ENCODE results near the gene ANLN. TPM values are rescaled to one million over a fixed set of nuclear protein-coding genes. Genes with fewer than 3 reads are reported as not detected.

Gene ANLN
- total RNA-seq, 1 experiment from 2014 or later = 81.1 TPM

DNA sequence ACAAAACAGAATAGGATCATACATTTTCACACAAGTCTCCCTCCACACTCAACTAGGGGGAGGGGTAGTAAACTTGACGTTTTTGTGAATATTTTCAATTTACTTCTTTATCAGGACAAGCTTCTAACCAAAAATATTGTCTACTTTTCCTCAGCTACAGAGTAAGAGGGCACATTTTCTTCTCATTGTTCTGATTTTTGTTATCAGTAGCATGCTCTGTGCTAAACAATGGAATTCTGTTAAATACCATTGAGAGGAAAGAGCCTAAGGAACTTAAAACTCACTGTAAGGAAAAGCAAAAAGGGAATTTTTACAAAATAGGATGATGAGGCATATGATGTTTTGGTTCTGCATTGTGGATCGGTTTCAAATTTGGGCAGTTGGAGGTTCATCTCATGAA, 41.2 kb downstream of the ANLN start (continued):
- no peak for TF ChIP-seq HMGXB4 (CRISPR knock-in tag; IDR thresholded peaks at IDR 0.05)
- TF ChIP-seq AFF4 (CRISPR knock-in tag; IDR thresholded peaks at IDR 0.05; ENCODE audit: borderline replicate concordance) = no peak
- TF ChIP-seq FOXP1 (CRISPR knock-in tag; IDR thresholded peaks at IDR 0.05; ENCODE audit: borderline replicate concordance) = no peak
- no peak for TF ChIP-seq CREB1 (CRISPR knock-in tag; IDR thresholded peaks at IDR 0.05)

DNA sequence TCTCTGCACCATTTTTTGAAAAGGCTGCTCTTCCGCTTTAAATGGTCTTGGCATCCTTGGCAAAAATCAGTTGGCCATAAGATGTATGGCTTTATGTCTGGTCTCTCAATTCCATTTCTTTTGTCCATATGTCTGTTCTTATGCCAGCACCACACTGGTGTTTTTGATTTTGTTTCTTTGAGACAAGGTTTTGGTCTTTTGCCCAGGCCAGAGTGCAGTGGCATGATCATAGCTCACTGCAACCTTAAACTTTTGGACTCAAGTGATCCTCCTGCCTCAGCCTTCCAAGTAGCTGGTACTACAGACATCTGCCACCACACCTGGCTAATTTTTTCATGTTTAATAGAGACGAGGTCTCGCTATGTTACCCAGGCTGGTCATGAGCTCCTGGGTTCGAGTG, 48.5 kb downstream of the ANLN start:
- Mint-ChIP-seq H3K4me3 (no peak overlapping the region), H3K27ac (no peak overlapping the region)

More for the DNA sequence above, 48.5 kb downstream of the ANLN start:
- Mint-ChIP-seq H3K4me1 (no peaks in the 10 kb centered on the region), H3K27me3 (ENCODE audit: low read depth) (no peaks in the 10 kb centered on the region), H3K9me3 (no peaks in the 10 kb centered on the region), H3K36me3 (peaks cover 17% of the 10 kb centered on the region)
- TF ChIP-seq GTF2I (CRISPR knock-in tag; conservative IDR thresholded peaks at IDR 0.05) = no peak
- TF ChIP-seq, protein P1, sequence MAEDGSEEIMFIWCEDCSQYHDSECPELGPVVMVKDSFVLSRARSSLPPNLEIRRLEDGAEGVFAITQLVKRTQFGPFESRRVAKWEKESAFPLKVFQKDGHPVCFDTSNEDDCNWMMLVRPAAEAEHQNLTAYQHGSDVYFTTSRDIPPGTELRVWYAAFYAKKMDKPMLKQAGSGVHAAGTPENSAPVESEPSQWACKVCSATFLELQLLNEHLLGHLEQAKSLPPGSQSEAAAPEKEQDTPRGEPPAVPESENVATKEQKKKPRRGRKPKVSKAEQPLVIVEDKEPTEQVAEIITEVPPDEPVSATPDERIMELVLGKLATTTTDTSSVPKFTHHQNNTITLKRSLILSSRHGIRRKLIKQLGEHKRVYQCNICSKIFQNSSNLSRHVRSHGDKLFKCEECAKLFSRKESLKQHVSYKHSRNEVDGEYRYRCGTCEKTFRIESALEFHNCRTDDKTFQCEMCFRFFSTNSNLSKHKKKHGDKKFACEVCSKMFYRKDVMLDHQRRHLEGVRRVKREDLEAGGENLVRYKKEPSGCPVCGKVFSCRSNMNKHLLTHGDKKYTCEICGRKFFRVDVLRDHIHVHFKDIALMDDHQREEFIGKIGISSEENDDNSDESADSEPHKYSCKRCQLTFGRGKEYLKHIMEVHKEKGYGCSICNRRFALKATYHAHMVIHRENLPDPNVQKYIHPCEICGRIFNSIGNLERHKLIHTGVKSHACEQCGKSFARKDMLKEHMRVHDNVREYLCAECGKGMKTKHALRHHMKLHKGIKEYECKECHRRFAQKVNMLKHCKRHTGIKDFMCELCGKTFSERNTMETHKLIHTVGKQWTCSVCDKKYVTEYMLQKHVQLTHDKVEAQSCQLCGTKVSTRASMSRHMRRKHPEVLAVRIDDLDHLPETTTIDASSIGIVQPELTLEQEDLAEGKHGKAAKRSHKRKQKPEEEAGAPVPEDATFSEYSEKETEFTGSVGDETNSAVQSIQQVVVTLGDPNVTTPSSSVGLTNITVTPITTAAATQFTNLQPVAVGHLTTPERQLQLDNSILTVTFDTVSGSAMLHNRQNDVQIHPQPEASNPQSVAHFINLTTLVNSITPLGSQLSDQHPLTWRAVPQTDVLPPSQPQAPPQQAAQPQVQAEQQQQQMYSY (CRISPR knock-in tag; IDR thresholded peaks at IDR 0.05) = no peak
- no peak for TF ChIP-seq FOXJ3 (CRISPR knock-in tag; IDR thresholded peaks at IDR 0.05; ENCODE audit: borderline replicate concordance)
- TF ChIP-seq AFF4 (CRISPR knock-in tag; IDR thresholded peaks at IDR 0.05; ENCODE audit: borderline replicate concordance) = no peak
- TF ChIP-seq CREM (CRISPR knock-in tag; IDR thresholded peaks at IDR 0.05) = no peak
- no peak for TF ChIP-seq MYBL2 (CRISPR knock-in tag; IDR thresholded peaks at IDR 0.05)
- DNase-seq (ENCODE audit: low spot score) = no peak
- POLR2A ChIA-PET = no interaction called here
- CTCF ChIA-PET = no interaction called here
- no peak for ATAC-seq

All from WTC11 (cell line).